Liver (tissue), 3 donors: ENCODE measurements around the gene HIPK3.

Experiments used
- ATF3 ChIP-seq: IDR thresholded peaks from 2 replicates; pipeline ENCODE4 v1.6.1; 2016; ENCODE audit warnings: antibody characterized with exemption
- CTCF ChIP-seq: fragments of 150-350 bp; IDR thresholded peaks from 2 replicates; pipeline ENCODE4 v1.5.1; 2017; ENCODE audit warnings: improper control_type of control experiment, low read depth, low read length; ENCODE audit not compliant: missing input control
- EGR1 ChIP-seq, 2 donors: IDR thresholded peaks; 2 replicates each; pipeline ENCODE4 v1.6.1; 2016 to 2018; ENCODE audit warnings: antibody characterized with exemption in 2 of 2, low read depth in 2 of 2
- FOXA2 ChIP-seq: IDR thresholded peaks from 2 replicates; pipeline ENCODE4 v1.6.1; 2016; ENCODE audit warnings: antibody characterized with exemption
- HNF4G ChIP-seq: IDR thresholded peaks from 2 replicates; pipeline ENCODE4 v1.6.1; 2016; ENCODE audit warnings: antibody characterized with exemption
- JUND ChIP-seq, 2 donors: IDR thresholded peaks; 2 replicates each; pipeline ENCODE4 v1.6.1; 2016; ENCODE audit warnings: antibody characterized with exemption in 2 of 2
- MAX ChIP-seq: IDR thresholded peaks from 2 replicates; pipeline ENCODE4 v1.6.1; 2016; ENCODE audit warnings: antibody characterized with exemption
- RAD21 ChIP-seq, 2 donors: IDR thresholded peaks; 2 replicates each; pipeline ENCODE4 v1.6.1; 2016; ENCODE audit warnings: antibody characterized with exemption in 2 of 2, mild to moderate bottlenecking in 2 of 2
- SP1 ChIP-seq: IDR thresholded peaks from 2 replicates; pipeline ENCODE4 v1.6.1; 2018; ENCODE audit warnings: antibody characterized with exemption, mild to moderate bottlenecking
- TAF1 ChIP-seq: conservative IDR thresholded peaks from 2 replicates; pipeline ENCODE4 v1.6.1; 2016; ENCODE audit warnings: antibody characterized with exemption, mild to moderate bottlenecking
- YY1 ChIP-seq: IDR thresholded peaks from 2 replicates; pipeline ENCODE4 v1.6.1; 2016; ENCODE audit warnings: antibody characterized with exemption, mild to moderate bottlenecking
- ZBTB33 ChIP-seq: IDR thresholded peaks from 2 replicates; pipeline ENCODE4 v1.6.1; 2016; ENCODE audit warnings: antibody characterized with exemption
- donor health status: healthy.
- donor health status: healthy.

GRCh38 chr11:33256813-33257159 lies 395 bp upstream of the HIPK3 start:
- TF ChIP-seq MAX (no peak), CTCF (no peak), YY1 (no peak), FOXA2 (no peak), JUND (IDR thresholded peaks at IDR 0.05) (no peak), RAD21 (IDR thresholded peaks at IDR 0.05) (no peak), ATF3 (no peak), HNF4G (no peak), TAF1 (no peak), SP1 (no peak), EGR1 (IDR thresholded peaks at IDR 0.05; ENCODE audit: low read depth in 2 of 2) (no peak), ZBTB33 (no peak)
